OCI-LY1 (cell line): ENCODE data around the gene HCFC1.

Experiments
- H2AFZ ChIP-seq: fragments of 200-600 bp; sonication (generic), shearing (Covaris generic); 2 replicates; pipeline ENCODE4 v1.6.0; 2014; ENCODE audit warnings: antibody characterized with exemption, mild to moderate bottlenecking, low read length
- H3F3A ChIP-seq: fragments of 200-600 bp; sonication (generic), shearing (Covaris generic); 2 replicates; pipeline ENCODE4 v1.6.0; 2014; ENCODE audit warnings: mild to moderate bottlenecking, antibody characterized with exemption, low read length, moderate library complexity; ENCODE audit not compliant: insufficient read depth
- H3K27ac ChIP-seq: fragments of 200-600 bp; sonication (generic); 2 replicates; pipeline ENCODE4 v1.5.1; 2014; ENCODE audit warnings: low read length, mixed run types, mild to moderate bottlenecking, low read depth; ENCODE audit not compliant: poor library complexity, severe bottlenecking
- H3K27me3 ChIP-seq: fragments of 200-600 bp; sonication (generic); 2 replicates; pipeline ENCODE4 v1.6.0; 2014; ENCODE audit warnings: antibody characterized with exemption, mild to moderate bottlenecking, low read length, moderate library complexity; ENCODE audit not compliant: insufficient read depth
- H3K36me3 ChIP-seq: fragments of 200-600 bp; sonication (generic); 2 replicates; pipeline ENCODE4 v1.6.1; 2014; ENCODE audit warnings: mild to moderate bottlenecking, antibody characterized with exemption, low read length, moderate library complexity, mixed read lengths; ENCODE audit not compliant: insufficient read depth
- H3K4me1 ChIP-seq: fragments of 200-600 bp; sonication (generic); 2 replicates; pipeline ENCODE4 v1.5.1; 2014; ENCODE audit warnings: mild to moderate bottlenecking, low read length, moderate library complexity; ENCODE audit not compliant: insufficient read depth, severe bottlenecking
- H3K4me2 ChIP-seq: fragments of 200-600 bp; sonication (generic), shearing (Covaris generic); 2 replicates; pipeline ENCODE4 v1.6.1; 2014; ENCODE audit warnings: low read length
- H3K4me3 ChIP-seq: fragments of 200-600 bp; sonication (generic); 2 replicates; pipeline ENCODE4 v1.5.1; 2014; ENCODE audit warnings: low read length, low read depth, mild to moderate bottlenecking, mixed read lengths; ENCODE audit not compliant: poor library complexity, severe bottlenecking
- H3K79me2 ChIP-seq: fragments of 200-600 bp; shearing (Covaris generic); 2 replicates; pipeline ENCODE4 v1.6.1; 2016; ENCODE audit warnings: mixed run types, low read length, mixed read lengths; ENCODE audit not compliant: insufficient read depth
- H3K9ac ChIP-seq: fragments of 200-600 bp; sonication (generic), shearing (Covaris generic); 2 replicates; pipeline ENCODE4 v1.6.1; 2014; ENCODE audit warnings: mild to moderate bottlenecking, low read length, mixed read lengths
- H3K9me2 ChIP-seq: fragments of 200-600 bp; sonication (generic), shearing (Covaris generic); 2 replicates; pipeline ENCODE4 v1.6.1; 2014; ENCODE audit warnings: low read depth, mild to moderate bottlenecking, low read length, mixed read lengths
- H3K9me3 ChIP-seq: fragments of 200-600 bp; shearing (Covaris generic); 2 replicates; pipeline ENCODE4 v1.6.1; 2014; ENCODE audit warnings: low read length, mixed read lengths
- H4K20me1 ChIP-seq: fragments of 200-600 bp; sonication (generic), shearing (Covaris generic); 2 replicates; pipeline ENCODE4 v1.6.0; 2016; ENCODE audit warnings: mild to moderate bottlenecking, low read length; ENCODE audit not compliant: insufficient read depth
- CTCF ChIP-seq: fragments of 200-600 bp; sonication (generic), shearing (Covaris generic); IDR thresholded peaks from 2 replicates; pipeline ENCODE4 v1.5.1; 2017; ENCODE audit warnings: mild to moderate bottlenecking, antibody characterized with exemption, low read length, moderate library complexity, mixed read lengths
- EZH2 ChIP-seq: fragments of 200-600 bp; sonication (generic), shearing (Covaris generic); IDR thresholded peaks from 2 replicates; pipeline ENCODE4 v1.8.0; 2017; ENCODE audit warnings: borderline replicate concordance, mixed run types, mild to moderate bottlenecking, antibody characterized with exemption, low read length, moderate library complexity, mixed read lengths

Gene HCFC1

DNA sequence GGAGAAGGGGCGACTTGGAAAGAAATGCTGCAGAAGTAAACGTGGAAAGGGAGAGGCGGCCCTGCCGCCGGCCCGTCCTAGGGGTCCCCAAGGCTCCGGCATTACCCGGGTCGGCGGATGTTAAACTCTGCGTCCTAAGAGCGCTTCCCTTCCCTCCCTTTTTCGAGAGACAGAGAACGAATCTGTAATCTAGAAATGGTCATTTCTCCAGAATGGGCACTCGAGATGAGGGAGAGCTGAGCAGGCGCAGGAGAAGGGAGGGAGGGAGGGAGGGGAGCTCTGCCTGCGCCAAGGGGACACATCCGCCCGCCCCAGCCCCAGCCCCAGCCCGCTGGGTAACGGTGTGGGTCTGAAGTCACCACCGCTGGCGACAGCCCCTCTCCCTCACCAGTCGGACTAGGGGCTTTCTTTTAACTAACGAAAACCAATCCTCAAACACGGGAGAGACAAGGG, 1.7 kb downstream of the HCFC1 start:
- H2AFZ ChIP-seq = no peak overlapping the region
- H3K4me1 ChIP-seq = peaks cover 57% of the 10 kb centered on the region
- H3K27me3 ChIP-seq = no peaks in the 10 kb centered on the region
- no peaks in the 10 kb centered on the region for H3K9me3 ChIP-seq
- peak overlapping the region; percentile 87 for H3K9ac ChIP-seq
- peaks cover 47% of the 10 kb centered on the region for H3K79me2 ChIP-seq
- H3K36me3 ChIP-seq = peaks cover 29% of the 10 kb centered on the region; the same call in 1 of the 2 replicates
- H3K9me2 ChIP-seq = no peaks in the 10 kb centered on the region
- H3K4me2 ChIP-seq = peak overlapping the region; percentile 99
- H4K20me1 ChIP-seq = no peaks in the 10 kb centered on the region
- peak overlapping the region; percentile 93 for H3K4me3 ChIP-seq
- TF ChIP-seq CTCF = no peak
- TF ChIP-seq EZH2 = no peak
- H3F3A ChIP-seq = no peaks in the 10 kb centered on the region
- H3K27ac ChIP-seq = peak overlapping the region; percentile 97

GRCh38 chrX:153969125-153969903, 2.3 kb downstream of the HCFC1 start:
- peak overlapping the region; percentile 97 for H3K27ac ChIP-seq
- peaks cover 52% of the 10 kb centered on the region for H3K4me1 ChIP-seq
- H3F3A ChIP-seq = no peaks in the 10 kb centered on the region
- peaks cover 35% of the 10 kb centered on the region; the same call in 1 of the 2 replicates for H3K36me3 ChIP-seq
- no peaks in the 10 kb centered on the region for H4K20me1 ChIP-seq
- peak overlapping the region; percentile 99 for H3K4me2 ChIP-seq
- no peaks in the 10 kb centered on the region for H3K27me3 ChIP-seq
- no peaks in the 10 kb centered on the region for H3K9me2 ChIP-seq
- H2AFZ ChIP-seq = no peak overlapping the region
- H3K79me2 ChIP-seq = peaks cover 51% of the 10 kb centered on the region
- peak overlapping the region; percentile 87 for H3K9ac ChIP-seq
- TF ChIP-seq EZH2 (no peak), CTCF (no peak)
- H3K4me3 ChIP-seq = peak overlapping the region; percentile 93
- no peaks in the 10 kb centered on the region for H3K9me3 ChIP-seq

- H3F3A ChIP-seq = no peaks in the 10 kb centered on the region
- H2AFZ ChIP-seq = no peak overlapping the region
- H3K36me3 ChIP-seq = peaks cover 41% of the 10 kb centered on the region
- no peaks in the 10 kb centered on the region for H3K9me2 ChIP-seq
- peak overlapping the region; percentile 97 for H3K27ac ChIP-seq
- no peaks in the 10 kb centered on the region for H4K20me1 ChIP-seq
- TF ChIP-seq CTCF (peak; percentile 38), EZH2 (no peak)
- H3K4me3 ChIP-seq = peak overlapping the region; percentile 93
- H3K4me1 ChIP-seq = peaks cover 46% of the 10 kb centered on the region
- H3K9ac ChIP-seq = peak overlapping the region; percentile 87
- H3K79me2 ChIP-seq = peaks cover 51% of the 10 kb centered on the region
- peak overlapping the region; percentile 99 for H3K4me2 ChIP-seq
- H3K9me3 ChIP-seq = no peaks in the 10 kb centered on the region
- H3K27me3 ChIP-seq = no peaks in the 10 kb centered on the region
Measured at GRCh38 chrX:153968754-153969124, 2.9 kb downstream of the HCFC1 start.
